RPMI7951 (cell line): ENCODE measurements around the gene PSMB2. TPM values are rescaled to one million over a fixed set of nuclear protein-coding genes. Genes with fewer than 3 reads are reported as not detected.

ENCODE experiments used
- DNase-seq: peaks from one replicate; pipeline ENCODE4 v3.0.0-alpha.2; 2012; ENCODE audit warnings: low read depth
- total RNA-seq: library from RNA; depleted of rRNA; stranded (reverse); fragments of >200 nt; shearing (Covaris generic); gene quantifications from 2 replicates; pipeline ENCODE4 v1.2.3, GENCODE V29; 2014

The PSMB2 gene
- total RNA-seq, 1 experiment from 2014 or later: 58.2 TPM

GRCh38 chr1:35642471-35642955, 1.2 kb upstream of the PSMB2 start:
- peak; percentile 49 for DNase-seq

DNA sequence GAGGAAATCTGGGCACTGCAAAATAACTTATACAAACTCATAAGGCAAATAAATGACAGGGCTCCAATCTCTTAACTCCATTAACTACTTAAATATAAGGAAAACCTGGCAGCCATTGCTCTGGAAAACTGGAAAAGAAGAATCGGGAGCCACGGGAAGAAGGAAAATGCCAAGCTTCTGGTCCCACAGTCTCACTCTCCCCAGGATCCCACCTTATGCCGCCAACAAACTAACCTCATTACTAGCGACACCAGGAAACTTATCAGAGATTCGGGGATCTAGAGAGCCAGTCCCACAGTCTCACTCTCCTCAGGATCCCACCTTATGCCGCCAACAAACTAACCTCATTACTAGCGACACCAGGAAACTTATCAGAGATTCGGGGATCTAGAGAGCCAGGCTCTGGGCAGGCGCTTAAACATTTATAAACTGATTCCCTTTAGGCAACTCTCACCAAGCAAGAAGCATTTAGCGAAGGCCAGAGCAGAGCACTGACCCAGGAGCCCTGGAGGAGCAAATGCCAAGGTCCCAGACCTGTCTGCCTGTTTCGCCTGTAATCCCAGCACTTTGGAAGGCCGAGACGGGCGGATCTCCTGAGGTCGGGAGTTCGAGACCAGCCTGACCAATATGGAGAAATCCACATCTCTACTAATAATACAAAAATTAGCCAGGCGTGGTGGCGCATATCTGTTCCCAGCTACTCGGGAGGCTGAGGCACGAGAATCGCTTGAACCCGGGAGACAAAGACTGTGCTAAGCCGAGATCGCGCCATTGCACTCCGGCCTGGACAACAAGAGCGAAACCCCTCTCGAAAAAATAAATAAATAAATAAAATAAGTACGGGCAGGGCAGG, 720 bp downstream of the PSMB2 start:
- DNase-seq: peak; percentile 9

GRCh38 chr1:35637401-35637809, 3.9 kb downstream of the PSMB2 start:
- peak; percentile 67 for DNase-seq

DNA sequence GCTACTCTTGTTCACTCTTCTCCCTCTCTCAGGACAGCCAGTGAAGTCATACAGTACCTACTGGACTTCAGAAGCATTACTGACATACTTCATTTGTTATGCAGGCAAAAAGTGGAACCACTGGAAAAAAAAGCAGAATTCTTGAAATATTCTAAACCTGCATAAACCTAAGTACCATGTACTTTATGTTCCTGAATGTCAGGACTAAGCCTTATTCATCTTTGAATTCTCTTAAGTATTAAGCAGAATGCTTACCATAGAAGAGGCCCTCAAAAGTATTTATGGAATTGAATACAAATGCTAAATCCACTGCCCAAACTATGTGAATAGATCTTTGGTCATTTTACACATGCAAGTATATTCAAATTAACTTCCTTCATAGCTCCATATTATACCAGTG, 7.8 kb downstream of the PSMB2 start:
- no peak for DNase-seq

DNA sequence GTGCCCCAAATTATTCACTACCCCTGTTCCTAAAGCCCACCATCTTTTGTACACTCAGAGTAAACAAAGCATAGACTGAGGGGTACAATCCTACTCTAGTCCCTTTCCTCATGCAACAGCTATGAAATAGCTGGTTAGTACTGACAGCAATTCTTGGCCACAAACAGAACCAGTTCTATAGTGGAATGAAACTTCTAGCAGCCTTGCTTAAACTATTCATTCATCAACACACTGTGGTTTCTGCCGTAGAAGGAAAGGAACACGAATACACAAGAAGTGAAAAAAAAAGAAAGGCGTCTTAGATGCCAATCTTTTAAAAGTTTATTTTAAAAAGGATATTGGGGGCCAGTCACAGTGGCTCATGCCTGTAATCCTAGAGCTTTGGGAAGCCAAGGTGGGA, 9.9 kb downstream of the PSMB2 start:
- no peak for DNase-seq

- DNase-seq: no peak
Measured at GRCh38 chr1:35629051-35629450, 12.3 kb downstream of the PSMB2 start.

GRCh38 chr1:35623832-35624231, 17.5 kb downstream of the PSMB2 start:
- DNase-seq: no peak

GRCh38 chr1:35622510-35623178, 18.7 kb downstream of the PSMB2 start:
- DNase-seq: no peak

GRCh38 chr1:35619237-35620121, 21.8 kb downstream of the PSMB2 start:
- DNase-seq: no peak

GRCh38 chr1:35615440-35615839, 25.9 kb downstream of the PSMB2 start:
- no peak for DNase-seq

DNA sequence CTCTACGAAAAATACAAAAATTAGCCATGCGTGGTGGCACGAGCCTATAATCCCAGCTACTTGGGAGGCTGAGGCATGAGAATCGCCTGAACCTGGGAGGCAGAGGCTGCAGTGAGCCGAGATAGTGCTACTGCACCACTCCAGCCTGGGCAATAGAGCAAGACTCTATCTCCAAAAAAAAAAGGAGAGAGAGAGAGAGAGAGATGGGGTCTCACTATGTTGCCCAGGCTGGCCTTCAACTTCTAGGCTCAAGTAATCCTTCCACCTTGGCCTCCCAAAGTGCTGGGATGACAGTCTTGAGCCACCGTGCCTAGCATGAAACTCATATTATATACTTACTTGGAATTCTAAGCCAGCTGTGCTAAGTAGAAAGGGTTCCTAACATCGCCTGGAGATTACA, 29.7 kb downstream of the PSMB2 start:
- no peak for DNase-seq

- peak; percentile 89 for DNase-seq
Measured at GRCh38 chr1:35605867-35606182, 35.5 kb downstream of the PSMB2 start.

DNA sequence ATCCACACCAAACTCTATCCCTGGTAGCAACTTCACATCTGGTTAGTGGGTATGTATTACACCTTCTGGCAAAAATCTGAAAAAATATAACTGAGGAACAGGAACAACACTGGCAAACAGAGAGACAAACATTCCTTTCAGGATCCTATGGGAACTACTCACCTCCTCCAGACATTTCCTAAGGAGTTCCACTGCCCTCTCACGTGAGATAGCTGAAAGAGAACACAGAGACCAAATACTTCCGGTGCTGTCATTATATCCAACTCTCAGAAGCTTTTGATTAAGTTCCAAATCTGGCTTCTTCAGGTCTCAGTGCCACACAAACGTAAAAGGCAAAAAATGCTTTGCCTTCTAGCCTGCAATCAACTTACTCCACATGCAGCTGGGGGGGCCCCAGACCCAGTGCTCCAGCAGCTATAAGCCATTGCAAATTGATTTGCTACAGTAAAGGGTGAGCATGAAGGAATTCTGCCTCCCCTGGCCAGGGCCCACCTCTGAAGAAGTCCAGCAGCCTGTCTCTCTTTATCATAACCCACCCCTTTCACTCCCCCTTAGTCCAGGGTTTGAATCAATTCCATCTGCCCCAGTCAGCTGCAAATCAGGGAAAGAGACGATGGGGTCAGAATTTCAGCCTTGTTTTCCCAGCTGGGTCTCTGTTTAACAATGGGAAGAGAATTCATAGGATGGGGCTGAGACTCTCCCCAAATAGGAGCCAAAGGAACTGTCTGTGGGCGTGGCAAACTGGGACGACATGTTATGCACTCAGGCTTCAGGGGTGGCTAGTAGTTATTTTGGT, 36.1 kb downstream of the PSMB2 start:
- peak; percentile 55 for DNase-seq

DNA sequence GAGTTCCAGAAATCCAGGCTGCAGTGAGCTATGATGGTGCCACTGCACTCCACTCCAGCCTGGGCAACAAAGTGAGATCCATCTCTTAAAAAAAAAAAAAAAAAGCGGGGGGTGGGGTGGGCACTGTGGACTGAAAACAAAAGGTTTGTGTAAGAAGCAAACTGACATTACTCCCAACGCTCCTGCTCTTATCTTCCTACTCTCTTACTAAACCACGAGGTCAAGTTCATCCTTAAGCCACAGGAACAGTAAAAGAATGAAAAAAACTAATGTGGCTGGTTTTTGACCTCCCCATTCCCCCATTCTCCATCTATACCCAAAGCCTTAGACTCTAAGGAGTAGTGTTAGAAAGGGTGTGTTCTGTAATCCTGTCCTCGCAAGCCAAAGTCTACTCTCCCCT, 37.4 kb downstream of the PSMB2 start:
- no peak for DNase-seq

- DNase-seq: peak; percentile 39
Measured at GRCh38 chr1:35603468-35603867, 37.9 kb downstream of the PSMB2 start.

DNA sequence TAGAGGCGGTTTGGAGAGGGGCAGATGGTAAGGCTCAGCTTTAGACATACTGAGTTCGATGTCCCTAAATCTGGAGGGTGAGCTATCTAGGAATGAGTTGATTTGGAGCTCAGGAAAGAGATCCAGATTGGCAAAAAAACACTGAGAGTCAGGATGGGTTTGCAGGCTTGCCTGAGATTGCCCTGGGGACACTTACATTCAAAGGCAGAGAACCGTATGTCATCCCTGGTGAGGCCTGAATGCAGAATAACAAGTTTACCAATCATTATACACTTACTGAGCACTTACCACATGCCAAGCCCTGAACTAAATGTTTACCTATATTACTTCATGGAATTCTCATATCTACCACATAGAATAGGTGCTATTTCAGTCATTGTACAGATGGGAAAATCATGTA, 40.7 kb downstream of the PSMB2 start:
- DNase-seq: no peak

DNA sequence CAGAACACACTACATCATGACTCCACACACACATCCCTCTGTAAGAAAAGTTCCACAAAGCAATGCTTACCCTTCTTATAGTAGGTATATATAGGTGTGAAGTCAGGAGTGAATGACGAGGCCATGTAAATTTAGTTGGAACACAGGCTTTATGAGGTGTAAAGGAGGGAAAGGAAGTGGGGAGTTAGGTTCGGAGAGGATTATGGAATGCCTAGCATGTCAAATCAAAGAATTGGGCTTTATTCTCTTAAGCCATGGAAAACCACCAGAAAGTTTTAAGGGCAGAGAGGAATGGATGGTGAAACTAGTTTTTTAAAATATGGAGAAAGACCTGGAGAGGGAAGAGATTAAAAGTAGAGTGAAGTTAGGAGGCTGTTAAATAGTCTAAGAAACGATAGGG, 41.9 kb downstream of the PSMB2 start:
- no peak for DNase-seq

DNA sequence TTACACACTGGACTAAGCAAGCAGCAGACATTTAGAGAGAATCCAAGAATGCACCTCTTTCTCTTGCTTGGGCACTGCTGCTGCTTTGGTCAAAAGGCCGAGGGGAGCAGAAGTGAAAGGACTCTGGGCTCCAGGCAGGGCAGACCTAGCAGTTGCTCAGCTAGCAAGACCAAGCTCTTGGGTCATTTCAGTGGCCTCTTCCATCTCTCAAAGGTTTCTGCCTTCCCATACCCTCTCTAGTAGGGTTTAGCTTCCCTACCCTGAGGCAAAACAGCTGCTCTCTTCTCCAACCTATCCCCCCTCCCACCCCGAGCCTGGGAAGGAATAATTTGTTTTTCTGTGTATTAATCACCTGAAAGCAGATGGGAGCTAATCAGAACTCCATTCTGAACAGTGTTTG, 42.4 kb downstream of the PSMB2 start:
- DNase-seq: peak; percentile 83

DNA sequence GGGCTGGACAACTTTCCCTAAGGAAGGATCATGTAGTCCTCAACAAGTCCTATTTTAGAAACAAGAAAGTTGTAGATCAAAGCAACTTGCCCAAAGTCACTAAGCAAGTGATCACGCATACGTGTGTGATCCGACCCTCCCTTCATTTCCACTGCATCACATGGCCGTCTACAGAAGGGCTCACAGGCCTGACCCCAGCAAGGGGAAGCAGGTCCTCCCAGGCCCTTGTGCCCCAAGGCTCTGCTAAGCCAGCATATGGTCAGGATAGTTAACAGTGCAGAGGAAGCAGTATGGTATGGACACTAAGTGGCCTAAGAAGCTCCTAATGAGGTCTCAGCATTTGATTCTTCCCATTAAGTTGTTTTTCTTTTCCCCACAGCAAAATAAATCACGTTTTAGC, 43.5 kb downstream of the PSMB2 start:
- DNase-seq: no peak

- no peak for DNase-seq
Measured at GRCh38 chr1:35595684-35596083, 45.6 kb downstream of the PSMB2 start.

DNA sequence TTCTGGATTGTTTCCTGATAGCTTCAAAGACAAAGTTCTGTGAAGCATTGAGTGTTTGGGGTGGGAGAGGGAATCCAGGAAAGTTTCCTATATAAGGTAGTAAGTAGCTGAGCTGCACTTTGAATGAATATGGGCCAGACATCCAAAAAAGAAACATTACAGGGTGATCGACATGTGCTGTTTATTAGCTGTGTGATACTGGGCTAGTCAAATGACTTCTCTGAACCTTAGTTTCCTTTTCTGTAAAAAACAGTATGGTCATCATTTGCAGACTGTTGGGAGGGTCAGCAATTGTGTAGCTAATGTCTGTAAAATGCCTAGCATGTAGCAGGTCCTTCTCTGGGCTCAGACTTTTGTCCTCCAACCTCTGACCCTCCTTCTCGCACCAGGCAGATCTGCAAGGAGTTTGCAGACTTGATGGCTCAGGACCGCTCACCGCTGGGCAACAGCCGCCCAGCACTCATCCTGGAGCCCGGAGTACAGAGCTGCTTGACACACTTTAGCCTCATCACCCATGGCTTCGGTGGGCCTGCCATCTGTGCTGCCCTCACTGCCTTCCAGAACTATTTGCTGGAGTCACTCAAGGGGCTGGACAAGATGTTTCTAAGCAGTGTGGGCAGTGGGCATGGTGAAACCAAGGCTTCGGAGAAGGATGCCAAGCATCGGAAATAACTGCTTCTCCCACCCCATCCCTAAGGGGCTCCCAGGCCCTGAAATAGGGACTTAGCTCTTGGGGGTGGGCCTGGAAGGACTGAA, 47.1 kb downstream of the PSMB2 start:
- DNase-seq: no peak
